DOHH2 (cell line): ENCODE data around the gene C19orf85.

Experiments
- H3F3A ChIP-seq: fragments of 200-600 bp; sonication (generic), shearing (Covaris generic); 2 replicates; pipeline ENCODE4 v1.6.0; 2016; ENCODE audit warnings: antibody characterized with exemption, mild to moderate bottlenecking; ENCODE audit not compliant: control insufficient read depth, insufficient read depth
- H3K27ac ChIP-seq: fragments of 200-600 bp; sonication (generic); 2 replicates; pipeline ENCODE4 v1.5.1; 2014; ENCODE audit warnings: low read depth, mild to moderate bottlenecking, low read length, moderate library complexity
- H3K27me3 ChIP-seq: fragments of 200-600 bp; sonication (generic); 2 replicates; pipeline ENCODE4 v1.6.1; 2014; ENCODE audit warnings: mild to moderate bottlenecking, low read length, mixed read lengths; ENCODE audit not compliant: control insufficient read depth
- H3K36me3 ChIP-seq: fragments of 200-600 bp; sonication (generic); 2 replicates; pipeline ENCODE4 v1.6.1; 2014; ENCODE audit warnings: mild to moderate bottlenecking, low read length, moderate library complexity, mixed read lengths; ENCODE audit not compliant: control insufficient read depth
- H3K4me1 ChIP-seq: fragments of 200-600 bp; sonication (generic); 2 replicates; pipeline ENCODE4 v1.6.1; 2014; ENCODE audit warnings: mild to moderate bottlenecking, low read length, mixed read lengths; ENCODE audit not compliant: control insufficient read depth
- H3K4me2 ChIP-seq: fragments of 200-600 bp; sonication (generic); 2 replicates; pipeline ENCODE4 v1.6.0; 2014; ENCODE audit warnings: mild to moderate bottlenecking, low read length, moderate library complexity
- H3K4me3 ChIP-seq: fragments of 200-600 bp; sonication (generic); 2 replicates; pipeline ENCODE4 v1.5.1; 2014; ENCODE audit warnings: mild to moderate bottlenecking, low read length, mixed read lengths
- H3K79me2 ChIP-seq: fragments of 200-600 bp; sonication (generic); 2 replicates; pipeline ENCODE4 v1.6.1; 2014; ENCODE audit warnings: mild to moderate bottlenecking, low read length, mixed read lengths; ENCODE audit not compliant: control insufficient read depth
- H3K9me2 ChIP-seq: fragments of 200-600 bp; sonication (generic); replicated peaks from 2 replicates; pipeline ENCODE4 v1.6.1; 2014; ENCODE audit warnings: mild to moderate bottlenecking, low read length, mixed read lengths; ENCODE audit not compliant: control insufficient read depth
- H3K9me3 ChIP-seq: fragments of 200-600 bp; sonication (generic); 2 replicates; pipeline ENCODE4 v1.6.1; 2014; ENCODE audit warnings: antibody characterized with exemption, low read length, mixed read lengths; ENCODE audit not compliant: control insufficient read depth, insufficient read depth
- H4K20me1 ChIP-seq: fragments of 200-600 bp; sonication (generic); 2 replicates; pipeline ENCODE4 v1.6.0; 2014; ENCODE audit warnings: low read depth, mild to moderate bottlenecking, antibody characterized with exemption, low read length, moderate library complexity; ENCODE audit not compliant: control insufficient read depth, insufficient read depth
- CTCF ChIP-seq: fragments of 200-600 bp; sonication (generic); IDR thresholded peaks from one replicate; pipeline ENCODE4 v1.5.1; 2014; ENCODE audit warnings: antibody characterized with exemption, mild to moderate bottlenecking, low read depth, low read length; ENCODE audit not compliant: poor library complexity, severe bottlenecking
- EZH2phosphoT487 ChIP-seq: fragments of 200-600 bp; sonication (generic); IDR thresholded peaks from 2 replicates; pipeline ENCODE4 v1.6.1; 2017; ENCODE audit warnings: borderline replicate concordance, mild to moderate bottlenecking, antibody characterized with exemption, low read length, moderate library complexity, mixed read lengths

The C19orf85 gene

GRCh38 chr19:55447421-55448174 is 17.0 kb downstream of the C19orf85 start:
- Histone ChIP-seq H3F3A (no peaks in the 10 kb centered on the region), H3K9me3 (no peaks in the 10 kb centered on the region), H3K4me2 (no peak overlapping the region), H3K4me3 (no peak overlapping the region), H3K36me3 (no peaks in the 10 kb centered on the region), H3K27ac (no peak overlapping the region), H3K27me3 (peaks cover 25% of the 10 kb centered on the region), H3K4me1 (no peaks in the 10 kb centered on the region), H3K79me2 (no peaks in the 10 kb centered on the region), H3K9me2 (no peaks in the 10 kb centered on the region), H4K20me1 (no peaks in the 10 kb centered on the region)
- TF ChIP-seq EZH2phosphoT487 (no peak), CTCF (no peak)

- H3K27ac ChIP-seq: no peak overlapping the region
- peaks cover 8% of the 10 kb centered on the region for H3K4me1 ChIP-seq
- no peaks in the 10 kb centered on the region for H3K36me3 ChIP-seq
- peaks cover 26% of the 10 kb centered on the region for H3K27me3 ChIP-seq
- H3K4me3 ChIP-seq: no peak overlapping the region
- H3K4me2 ChIP-seq: no peak overlapping the region
- TF ChIP-seq CTCF (no peak), EZH2phosphoT487 (no peak)
- H4K20me1 ChIP-seq: no peaks in the 10 kb centered on the region
- H3K9me2 ChIP-seq: no peaks in the 10 kb centered on the region
- no peaks in the 10 kb centered on the region for H3K79me2 ChIP-seq
- H3F3A ChIP-seq: peaks cover 5% of the 10 kb centered on the region; the same call in 1 of the 2 replicates
- H3K9me3 ChIP-seq: no peaks in the 10 kb centered on the region
Observed at GRCh38 chr19:55446060-55446459, 18.5 kb downstream of the C19orf85 start.

- Histone ChIP-seq H3K4me3 (no peak overlapping the region), H4K20me1 (no peaks in the 10 kb centered on the region; the same call in 1 of the 2 replicates), H3K9me2 (no peaks in the 10 kb centered on the region), H3K4me2 (no peak overlapping the region), H3K27ac (no peak overlapping the region), H3K27me3 (peaks cover 32% of the 10 kb centered on the region), H3K9me3 (no peaks in the 10 kb centered on the region), H3F3A (peaks cover 5% of the 10 kb centered on the region; the same call in 1 of the 2 replicates), H3K4me1 (peaks cover 15% of the 10 kb centered on the region), H3K36me3 (no peaks in the 10 kb centered on the region), H3K79me2 (no peaks in the 10 kb centered on the region)
- no peak for TF ChIP-seq CTCF
Observed at GRCh38 chr19:55444646-55445045, 19.9 kb downstream of the C19orf85 start.
